ENCODE data around the gene CYBB. TPM values are rescaled to one million over a fixed set of nuclear protein-coding genes. Genes with fewer than 3 reads are reported as not detected.
A peak's percentile ranks its signal among the peaks of the same experiment; 100 is the strongest.

CYBB gene
- polyA plus RNA-seq, 1 experiment = not detected

GRCh38 chrX:37820646-37821045 lies 40.8 kb downstream of the CYBB start:
- no peak for TF ChIP-seq CTCF (IDR thresholded peaks at IDR 0.05; ENCODE audit: low read depth, low read length)
- POLR2A ChIA-PET = no interaction called here

GRCh38 chrX:37824491-37825214 lies 44.8 kb downstream of the CYBB start:
- TF ChIP-seq CTCF (IDR thresholded peaks at IDR 0.05; ENCODE audit: low read depth, low read length) = no peak
- POLR2A ChIA-PET = no interaction called here
- CTCF ChIA-PET = interaction anchor here (0.7 to 4.2 kb wide), 18 partner anchors 10 to 523 kb away, joined by 3 to 50 read pairs (median 5); partner anchors contain the start of genes CYBB and DYNLT3
- Histone ChIP-seq H3K4me3 (ENCODE audit: low read depth, low read length) (no peak overlapping the region), H3K9me3 (ENCODE audit: control insufficient read depth, insufficient read depth, low read length) (no peaks in the 10 kb centered on the region), H3K27me3 (ENCODE audit: control insufficient read depth, insufficient read depth, low read length) (no peaks in the 10 kb centered on the region), H3K27ac (ENCODE audit: low read depth, low read length) (no peak overlapping the region)
- DNase-seq (ENCODE audit: low read depth, low spot score) = no peak

More at GRCh38 chrX:37820646-37821045, 40.8 kb downstream of the CYBB start:
- no peak for DNase-seq (ENCODE audit: low read depth, low spot score)
- H3K27me3 ChIP-seq (ENCODE audit: control insufficient read depth, insufficient read depth, low read length) = no peaks in the 10 kb centered on the region
- no peak overlapping the region for H3K27ac ChIP-seq (ENCODE audit: low read depth, low read length)
- H3K4me3 ChIP-seq (ENCODE audit: low read depth, low read length) = no peak overlapping the region
- CTCF ChIA-PET = no interaction called here
- no peaks in the 10 kb centered on the region for H3K9me3 ChIP-seq (ENCODE audit: control insufficient read depth, insufficient read depth, low read length)

- POLR2A ChIA-PET = no interaction called here
- Histone ChIP-seq H3K9me3 (ENCODE audit: control insufficient read depth, insufficient read depth, low read length) (no peaks in the 10 kb centered on the region), H3K27me3 (ENCODE audit: control insufficient read depth, insufficient read depth, low read length) (no peaks in the 10 kb centered on the region), H3K4me3 (ENCODE audit: low read depth, low read length) (no peak overlapping the region), H3K27ac (ENCODE audit: low read depth, low read length) (no peak overlapping the region)
- peak; percentile 86 for TF ChIP-seq CTCF (IDR thresholded peaks at IDR 0.05; ENCODE audit: low read depth, low read length)
- no peak for DNase-seq (ENCODE audit: low read depth, low spot score)
- CTCF ChIA-PET = interaction anchor here (0.6 to 4.2 kb wide), 21 partner anchors 10 to 523 kb away, joined by 3 to 50 read pairs (median 3); partner anchors contain the start of genes CYBB and DYNLT3
Observed at GRCh38 chrX:37825215-37825842, 45.5 kb downstream of the CYBB start.

GRCh38 chrX:37829721-37830120 lies 49.9 kb downstream of the CYBB start:
- H3K27me3 ChIP-seq (ENCODE audit: control insufficient read depth, insufficient read depth, low read length) = no peaks in the 10 kb centered on the region
- no peak for TF ChIP-seq CTCF (IDR thresholded peaks at IDR 0.05; ENCODE audit: low read depth, low read length)
- no peaks in the 10 kb centered on the region for H3K9me3 ChIP-seq (ENCODE audit: control insufficient read depth, insufficient read depth, low read length)
- CTCF ChIA-PET = interaction anchor here (1.2 kb wide), 1 partner anchor 84 kb away, joined by 5 read pairs; no protein-coding TSS in a partner anchor
- H3K4me3 ChIP-seq (ENCODE audit: low read depth, low read length) = no peak overlapping the region
- H3K27ac ChIP-seq (ENCODE audit: low read depth, low read length) = no peak overlapping the region
- DNase-seq (ENCODE audit: low read depth, low spot score) = no peak
- POLR2A ChIA-PET = no interaction called here

- DNase-seq (ENCODE audit: low read depth, low spot score) = no peak
- CTCF ChIA-PET = no interaction called here
- no peak overlapping the region for H3K4me3 ChIP-seq (ENCODE audit: low read depth, low read length)
- no peak for TF ChIP-seq CTCF (IDR thresholded peaks at IDR 0.05; ENCODE audit: low read depth, low read length)
- H3K27me3 ChIP-seq (ENCODE audit: control insufficient read depth, insufficient read depth, low read length) = no peaks in the 10 kb centered on the region
- H3K27ac ChIP-seq (ENCODE audit: low read depth, low read length) = no peak overlapping the region
- no peaks in the 10 kb centered on the region for H3K9me3 ChIP-seq (ENCODE audit: control insufficient read depth, insufficient read depth, low read length)
- POLR2A ChIA-PET = no interaction called here
Observed at GRCh38 chrX:37830371-37830770, 50.5 kb downstream of the CYBB start.
